Jurkat, Clone E6-1 (cell line): ENCODE results near the gene LRRC15. TPM values are rescaled to one million over a fixed set of nuclear protein-coding genes. Genes with fewer than 3 reads are reported as not detected.
A peak's percentile ranks its signal among the peaks of the same experiment; 100 is the strongest.

Experiments
- DNase-seq: peaks from one replicate; pipeline ENCODE4 v3.0.0-alpha.2; 2011; ENCODE audit warnings: low read depth, low spot score
- H3K4me3 ChIP-seq: 2 replicates; pipeline ENCODE4 v1.5.1; 2011; ENCODE audit warnings: mild to moderate bottlenecking, low read length, control low read depth, moderate library complexity
- polyA plus RNA-seq: library from polyadenylated mRNA; unstranded; fragments of >200 nt; gene quantifications from one replicate; pipeline ENCODE4 v1.2.1, GENCODE V29; 2012; ENCODE audit warnings: missing spikeins; ENCODE audit not compliant: insufficient read length, insufficient read depth

Gene LRRC15
- not detected for polyA plus RNA-seq

GRCh38 chr3:194369522-194370279 is at the start of gene LRRC15:
Gene LRRC15 (minus strand): TSS chr3:194369743. CDS start chr3:194361043, 8,700 bp downstream.
- DNase-seq = no peak
- no peak within 1 kb of the TSS for H3K4me3 ChIP-seq

GRCh38 chr3:194418671-194419070 is 49.1 kb upstream of the LRRC15 start:
- no peak overlapping the region for H3K4me3 ChIP-seq
- DNase-seq = no peak

DNA sequence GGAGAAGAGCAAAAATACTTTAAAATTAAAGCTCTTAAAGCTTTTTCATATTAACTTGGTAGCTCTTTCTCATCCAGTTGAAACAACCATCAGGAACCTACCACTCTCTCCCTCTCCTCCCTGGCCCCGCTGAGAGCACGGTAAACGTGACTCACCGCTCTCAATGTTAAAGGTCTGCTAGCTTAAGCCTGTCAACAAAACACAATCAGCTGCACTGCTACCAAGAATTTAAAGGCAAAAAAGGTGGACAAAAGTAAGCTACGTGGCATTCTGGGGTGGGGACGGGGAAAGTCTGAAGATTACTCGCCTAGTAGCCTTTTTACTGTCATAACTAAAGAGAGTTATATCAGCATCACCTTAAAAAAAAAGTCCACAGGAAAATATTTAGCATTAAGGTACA is 37.9 kb upstream of the LRRC15 start:
- H3K4me3 ChIP-seq = no peak overlapping the region
- no peak for DNase-seq

DNA sequence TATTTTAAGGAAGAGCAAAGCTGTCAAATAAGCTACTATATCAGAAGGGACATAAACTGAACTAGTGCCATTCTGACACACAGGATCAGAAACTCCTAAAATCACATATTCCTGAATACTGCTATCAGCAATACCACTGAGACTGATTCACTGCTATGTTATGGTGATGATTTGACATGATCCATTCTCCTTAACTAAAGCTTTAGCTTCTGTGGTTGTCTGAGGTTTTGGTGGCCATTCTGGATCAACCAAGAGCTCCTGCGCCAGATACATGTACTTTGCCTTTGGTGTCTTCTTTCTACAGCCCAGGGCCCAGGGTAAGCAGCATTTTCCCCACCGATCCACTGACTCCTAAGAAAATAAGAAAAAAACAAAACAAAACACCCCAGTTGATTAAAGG is 36.2 kb upstream of the LRRC15 start:
- no peak for DNase-seq
- H3K4me3 ChIP-seq = no peak overlapping the region

DNA sequence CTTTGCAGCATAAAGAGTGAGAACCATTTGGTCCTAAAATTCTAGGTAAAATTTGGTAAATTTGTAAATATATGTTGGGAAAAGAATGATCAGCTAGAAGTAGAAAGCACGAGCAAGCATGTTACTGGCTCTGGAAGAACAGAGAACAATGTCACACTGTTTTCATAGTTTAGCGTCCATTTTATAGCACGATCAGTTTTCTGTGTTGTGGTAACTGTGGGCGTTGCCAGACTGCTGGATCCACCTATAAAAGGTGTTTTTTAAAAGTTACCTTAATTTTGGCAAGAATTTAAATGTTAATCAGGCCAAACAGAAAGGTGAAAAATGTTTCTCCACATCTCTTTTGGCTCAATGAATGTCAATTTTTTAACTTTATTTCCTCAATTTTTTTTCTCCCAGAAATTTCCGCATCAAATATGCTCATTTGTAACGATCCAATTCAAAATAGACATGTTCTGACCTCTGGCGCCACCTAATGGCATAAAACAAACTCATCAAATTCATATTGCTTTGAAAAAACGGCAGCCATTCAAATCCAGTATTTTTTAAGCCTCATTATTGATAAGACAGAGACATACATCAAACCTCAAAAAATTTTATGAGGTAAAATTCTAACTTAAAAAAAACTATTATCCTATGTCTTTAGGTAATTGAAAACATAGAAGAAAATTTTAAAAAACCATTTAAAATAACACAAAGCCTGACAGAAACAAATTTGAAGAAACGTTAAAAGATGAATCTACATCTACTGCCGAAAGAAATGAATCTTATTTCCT is 35.0 kb upstream of the LRRC15 start:
- H3K4me3 ChIP-seq = no peak overlapping the region
- DNase-seq = peak; percentile 58

- no peak overlapping the region for H3K4me3 ChIP-seq
- DNase-seq = no peak
Measured at GRCh38 chr3:194401868-194402329, 32.4 kb upstream of the LRRC15 start.

DNA sequence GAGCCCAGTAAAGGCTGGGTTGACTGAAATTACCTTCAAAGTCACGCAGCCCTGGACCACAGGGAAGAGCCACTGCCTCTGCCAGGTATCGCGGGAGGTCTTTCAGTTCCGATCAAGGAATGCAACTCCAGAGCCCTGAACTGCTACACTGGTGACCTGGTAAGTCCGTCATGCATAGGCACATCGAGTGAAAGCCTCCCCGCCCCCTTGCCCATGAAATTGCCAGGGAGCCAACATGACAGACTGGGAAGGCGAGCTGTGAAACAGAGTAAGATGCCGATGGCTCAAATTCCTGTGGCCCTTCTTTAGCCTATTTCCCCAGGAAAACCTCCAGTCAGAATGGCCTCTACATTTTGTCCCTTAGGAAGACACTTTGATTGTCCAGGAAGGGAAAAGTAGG is 31.8 kb upstream of the LRRC15 start:
- DNase-seq = no peak
- H3K4me3 ChIP-seq = no peak overlapping the region

- peak; percentile 34 for DNase-seq
Measured at GRCh38 chr3:194399874-194400411, 30.4 kb upstream of the LRRC15 start.

GRCh38 chr3:194399166-194399565 is 29.6 kb upstream of the LRRC15 start, which contains the start of gene GP5:
Gene GP5 (minus strand): TSS chr3:194399266. CDS start chr3:194398282, 984 bp downstream.
- H3K4me3 ChIP-seq = no peak within 1 kb of the TSS
- no peak for DNase-seq

More at GRCh38 chr3:194399874-194400411, 30.4 kb upstream of the LRRC15 start:
- no peak overlapping the region for H3K4me3 ChIP-seq

DNA sequence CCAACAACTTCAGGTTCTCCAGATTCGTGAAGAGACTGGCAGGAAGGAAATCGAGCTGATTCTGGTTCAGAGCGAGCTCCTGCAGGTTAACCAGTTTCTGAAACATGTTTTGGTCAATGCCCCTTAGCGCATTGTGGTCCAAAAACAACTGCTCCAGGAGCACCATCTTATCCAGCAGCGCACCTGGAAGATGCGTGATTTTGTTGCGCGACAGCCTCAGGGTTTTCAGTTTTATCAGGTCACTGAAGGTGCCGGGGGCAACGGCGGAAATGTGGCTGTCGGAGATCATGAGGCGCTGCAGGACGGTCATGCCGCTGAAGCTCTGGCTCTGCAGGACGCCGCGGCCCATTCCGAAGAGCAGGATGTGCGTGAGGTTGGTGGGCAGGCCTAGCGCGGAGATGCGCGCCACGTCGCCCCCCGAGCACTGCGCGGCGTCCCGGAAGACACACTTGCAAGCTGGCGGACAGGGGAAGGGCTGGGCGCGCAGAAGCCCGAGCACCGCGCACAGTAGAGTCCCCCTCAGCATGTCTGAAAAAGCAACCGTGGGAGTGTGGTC is 28.3 kb upstream of the LRRC15 start:
- no peak for DNase-seq
- H3K4me3 ChIP-seq = peak overlapping the region; percentile 22

DNA sequence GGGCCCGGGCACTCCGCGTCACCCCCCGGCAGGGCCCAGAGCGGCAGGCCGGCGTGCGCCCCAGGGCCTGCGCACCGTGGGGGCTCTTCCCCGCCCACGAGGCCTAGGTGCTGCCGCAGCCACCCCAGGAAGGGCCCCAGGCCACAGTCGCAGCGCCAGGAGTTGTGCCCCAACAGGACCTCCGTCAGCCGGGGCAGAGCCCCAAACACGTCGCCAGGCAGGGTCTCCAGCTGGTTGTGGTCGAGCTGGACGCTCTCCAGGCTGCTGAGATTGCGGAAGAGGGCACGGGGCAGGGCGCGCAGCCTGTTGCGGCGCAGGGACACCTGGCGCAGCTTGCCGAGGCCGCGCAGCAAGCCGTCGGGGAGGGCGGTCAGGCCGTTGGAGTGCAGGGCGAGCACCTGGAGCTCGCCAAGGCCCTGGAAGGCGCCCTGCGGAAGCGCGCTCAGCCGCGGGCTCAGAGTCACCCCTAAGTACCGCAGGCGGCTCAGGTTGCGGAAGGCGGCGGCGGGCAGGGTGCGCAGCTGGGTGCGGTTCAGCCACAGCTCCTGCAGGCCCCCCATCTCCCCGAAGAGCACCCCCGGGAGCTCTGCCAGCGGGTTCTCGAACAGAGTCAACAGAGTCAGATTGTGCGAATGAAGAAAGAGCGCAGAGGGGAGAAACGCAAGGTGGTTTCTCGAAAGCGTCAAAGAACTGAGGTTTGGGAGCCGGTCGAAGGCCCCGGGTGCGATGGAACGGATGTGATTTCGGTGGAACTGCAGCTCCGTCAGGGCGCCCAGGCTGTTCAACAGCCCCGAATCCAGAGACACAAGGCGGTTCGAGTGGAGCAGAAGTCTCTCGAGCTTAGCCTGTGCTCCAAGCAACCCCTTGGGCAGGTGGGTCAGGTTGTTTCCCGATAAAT is 27.6 kb upstream of the LRRC15 start:
- peak; percentile 94 for DNase-seq
- H3K4me3 ChIP-seq = peak overlapping the region; percentile 29

- DNase-seq = no peak
- peak overlapping the region; percentile 29 for H3K4me3 ChIP-seq
Measured at GRCh38 chr3:194396539-194396858, 27.0 kb upstream of the LRRC15 start.

DNA sequence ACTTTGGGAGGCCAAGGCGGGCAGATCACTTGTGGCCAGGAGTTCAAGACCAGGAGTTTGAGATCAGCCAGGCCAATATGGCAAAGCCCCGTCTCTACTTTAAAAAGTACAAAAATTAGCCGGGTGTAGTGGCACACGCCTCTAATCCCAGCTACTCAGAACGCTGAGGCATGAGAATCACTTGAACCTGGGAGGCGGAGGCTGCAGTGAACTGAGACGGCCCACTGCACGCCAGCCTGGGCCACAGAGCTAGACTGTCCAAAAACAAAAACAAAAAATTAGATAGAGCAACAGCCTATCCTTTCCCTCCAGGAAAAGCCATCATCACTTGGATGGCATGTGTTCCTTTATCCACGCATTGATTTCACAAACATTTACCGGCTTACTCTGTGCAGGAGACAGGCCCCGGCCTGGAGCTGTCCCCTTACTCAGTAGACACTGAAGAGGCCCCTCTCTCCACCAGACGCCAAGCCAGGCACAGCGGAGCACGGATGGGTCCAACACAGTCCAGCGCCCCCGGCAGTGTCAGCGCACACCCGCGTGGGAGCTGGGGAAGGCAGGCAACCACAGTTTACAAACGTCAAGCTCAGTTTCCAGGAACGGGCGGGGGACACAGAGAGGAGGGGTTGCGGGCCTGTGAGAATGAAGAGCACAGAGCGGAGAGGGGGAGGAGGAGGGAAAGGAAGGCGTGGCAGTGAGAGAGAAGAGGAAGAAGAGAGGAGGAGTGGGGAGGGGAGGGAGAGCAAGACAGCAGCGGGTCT is 26.4 kb upstream of the LRRC15 start:
- DNase-seq = peak; percentile 82
- no peak overlapping the region for H3K4me3 ChIP-seq

DNA sequence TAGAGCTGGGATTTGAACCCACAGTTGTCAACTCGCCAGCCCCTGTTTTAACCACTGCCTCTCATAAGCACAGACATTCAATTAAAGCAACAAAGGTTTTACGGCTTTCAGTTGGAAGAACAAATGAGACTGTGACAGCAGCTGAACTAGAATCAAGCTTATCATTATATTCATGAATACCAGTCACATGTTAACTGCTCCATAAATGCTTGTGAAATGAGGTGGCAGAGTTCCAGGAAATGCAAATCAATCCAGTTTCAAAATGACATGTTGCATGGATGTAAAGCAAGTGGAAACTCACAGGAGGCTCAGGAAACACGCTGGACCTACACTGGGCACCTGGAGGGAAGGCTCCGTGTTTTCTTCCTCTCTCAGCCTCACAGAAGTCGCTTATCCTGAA is 25.7 kb upstream of the LRRC15 start:
- peak; percentile 42 for DNase-seq
- no peak overlapping the region for H3K4me3 ChIP-seq

DNA sequence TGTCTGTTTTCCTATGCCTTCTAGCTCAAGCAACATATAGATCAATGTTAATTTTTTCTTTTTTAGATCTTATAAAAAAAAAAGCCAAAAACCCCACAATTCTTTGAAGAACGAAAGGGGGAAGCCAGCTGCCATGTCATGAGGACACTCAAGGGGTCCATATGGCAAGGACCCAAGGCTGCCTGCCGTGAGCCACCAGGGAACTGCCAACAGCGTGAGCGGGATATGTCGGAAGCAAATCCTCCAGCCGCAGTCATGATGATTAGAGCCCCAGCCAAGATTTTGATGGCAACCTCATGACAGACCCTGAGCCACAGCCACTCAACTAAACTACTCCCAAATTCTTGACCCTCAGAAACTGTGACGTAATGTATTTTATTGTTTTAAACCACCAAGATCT is 23.0 kb upstream of the LRRC15 start:
- no peak for DNase-seq

GRCh38 chr3:194390835-194391234 is 21.3 kb upstream of the LRRC15 start:
- no peak overlapping the region for H3K4me3 ChIP-seq
- DNase-seq = no peak

More for the DNA sequence above, 23.0 kb upstream of the LRRC15 start:
- H3K4me3 ChIP-seq = no peak overlapping the region

DNA sequence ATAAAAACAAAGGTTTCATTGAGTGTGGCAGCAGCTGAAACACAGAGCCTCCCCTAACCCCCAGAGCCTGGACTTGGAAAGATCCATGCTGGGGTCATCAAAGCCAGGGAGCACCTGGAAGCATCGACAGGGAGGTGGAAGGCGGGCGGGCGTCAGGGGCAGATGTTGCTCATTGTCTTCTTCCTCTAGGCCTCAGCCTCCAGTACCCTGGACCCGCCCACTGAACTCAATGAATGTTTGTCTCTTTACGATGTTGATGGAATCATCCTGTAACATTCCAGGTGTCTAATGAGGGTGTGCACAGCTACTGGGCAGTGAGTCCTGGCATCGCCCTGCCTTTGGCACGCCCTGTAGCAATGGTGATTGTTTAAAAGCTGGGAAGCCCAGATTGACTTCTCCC is 19.7 kb upstream of the LRRC15 start:
- no peak for DNase-seq
- H3K4me3 ChIP-seq = no peak overlapping the region

DNA sequence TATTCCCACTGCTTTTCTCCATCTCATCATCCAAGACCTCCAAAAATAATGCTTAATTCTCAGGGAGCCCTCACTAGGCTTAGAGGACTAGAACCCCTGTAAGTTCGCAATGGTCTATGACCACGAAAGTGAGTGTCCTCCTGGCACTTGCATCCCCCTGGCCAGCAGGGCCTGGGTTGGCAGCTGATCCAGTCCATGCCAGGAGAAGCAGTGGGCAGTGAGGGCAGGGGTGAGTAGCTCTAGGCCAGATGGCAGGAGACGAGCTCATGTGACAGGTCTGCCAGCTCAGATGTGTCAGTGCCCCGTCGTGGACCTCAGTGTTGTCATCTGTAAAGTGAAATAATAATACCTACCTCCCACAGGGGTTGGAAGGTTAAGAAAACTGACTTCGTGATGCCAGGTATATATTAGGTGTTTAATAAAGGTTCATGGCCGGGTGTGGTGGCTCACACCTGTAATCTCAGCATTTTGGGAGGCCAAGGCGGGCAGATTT is 18.4 kb upstream of the LRRC15 start:
- no peak overlapping the region for H3K4me3 ChIP-seq
- no peak for DNase-seq
